MM.1S (cell line): Measurements from ENCODE around the gene BEST4.

ENCODE experiments used
- DNase-seq: peaks from one replicate; pipeline ENCODE4 v3.0.0-alpha.2; 2015
- H2AFZ ChIP-seq: fragments of 300-600 bp; sonication (generic); 2 replicates; pipeline ENCODE4 v1.6.0; 2016; ENCODE audit warnings: antibody characterized with exemption, low read length
- H3F3A ChIP-seq: fragments of 300-600 bp; sonication (generic); 2 replicates; pipeline ENCODE4 v1.6.1; 2016; ENCODE audit warnings: mild to moderate bottlenecking, antibody characterized with exemption, low read length, moderate library complexity, mixed read lengths; ENCODE audit not compliant: insufficient read depth
- H3K27ac ChIP-seq: fragments of 300-600 bp; sonication (generic); 2 replicates; pipeline ENCODE4 v1.5.1; 2016; ENCODE audit warnings: mild to moderate bottlenecking, low read length
- H3K27me3 ChIP-seq: fragments of 300-600 bp; sonication (generic); replicated peaks from 2 replicates; pipeline ENCODE4 v1.6.0; 2016; ENCODE audit warnings: low read length; ENCODE audit not compliant: insufficient read depth
- H3K36me3 ChIP-seq: fragments of 300-600 bp; sonication (generic); replicated peaks from 2 replicates; pipeline ENCODE4 v1.6.1; 2016; ENCODE audit warnings: mild to moderate bottlenecking, low read length, mixed read lengths; ENCODE audit not compliant: insufficient read depth
- H3K4me1 ChIP-seq: fragments of 300-600 bp; sonication (generic); 2 replicates; pipeline ENCODE4 v1.6.1; 2016; ENCODE audit warnings: low read length, mixed read lengths
- H3K4me2 ChIP-seq: fragments of 300-600 bp; sonication (generic); 2 replicates; pipeline ENCODE4 v1.6.0; 2016; ENCODE audit warnings: low read depth, low read length
- H3K4me3 ChIP-seq: fragments of 300-600 bp; sonication (generic); 2 replicates; pipeline ENCODE4 v1.5.1; 2016; ENCODE audit warnings: low read length, mixed read lengths
- H3K79me2 ChIP-seq: fragments of 300-600 bp; sonication (generic); 2 replicates; pipeline ENCODE4 v1.6.1; 2016; ENCODE audit warnings: mixed run types, low read length, mixed read lengths
- H3K9ac ChIP-seq: fragments of 300-600 bp; sonication (generic); 2 replicates; pipeline ENCODE4 v1.6.1; 2016; ENCODE audit warnings: low read length, mixed read lengths
- H3K9me2 ChIP-seq: fragments of 300-600 bp; sonication (generic); replicated peaks from 2 replicates; pipeline ENCODE4 v1.6.1; 2016; ENCODE audit warnings: mild to moderate bottlenecking, low read length, mixed read lengths; ENCODE audit not compliant: insufficient read depth
- H3K9me3 ChIP-seq: fragments of 300-600 bp; sonication (generic); replicated peaks from 2 replicates; pipeline ENCODE4 v1.6.1; 2016; ENCODE audit warnings: mild to moderate bottlenecking, low read length, mixed read lengths; ENCODE audit not compliant: insufficient read depth
- H4K20me1 ChIP-seq: fragments of 300-600 bp; sonication (generic); 2 replicates; pipeline ENCODE4 v1.6.1; 2016; ENCODE audit warnings: mild to moderate bottlenecking, low read length, moderate library complexity, mixed read lengths; ENCODE audit not compliant: insufficient read depth
- EZH2 ChIP-seq: fragments of 300-600 bp; sonication (generic); optimal IDR thresholded peaks from 2 replicates; pipeline ENCODE3; 2017; ENCODE audit warnings: low read depth, mild to moderate bottlenecking, antibody characterized with exemption, low read length, mixed read lengths
- EZH2phosphoT487 ChIP-seq: fragments of 300-600 bp; sonication (generic); IDR thresholded peaks from 2 replicates; pipeline ENCODE4 v1.6.1; 2018; ENCODE audit warnings: antibody characterized with exemption, low read length
- TF ChIP-seq, protein P1 (sequence below): fragments of 300-600 bp; sonication (generic); IDR thresholded peaks from 2 replicates; pipeline ENCODE4 v1.5.1; 2016; ENCODE audit warnings: antibody characterized with exemption, low read length, mixed read lengths

The BEST4 gene

DNA sequence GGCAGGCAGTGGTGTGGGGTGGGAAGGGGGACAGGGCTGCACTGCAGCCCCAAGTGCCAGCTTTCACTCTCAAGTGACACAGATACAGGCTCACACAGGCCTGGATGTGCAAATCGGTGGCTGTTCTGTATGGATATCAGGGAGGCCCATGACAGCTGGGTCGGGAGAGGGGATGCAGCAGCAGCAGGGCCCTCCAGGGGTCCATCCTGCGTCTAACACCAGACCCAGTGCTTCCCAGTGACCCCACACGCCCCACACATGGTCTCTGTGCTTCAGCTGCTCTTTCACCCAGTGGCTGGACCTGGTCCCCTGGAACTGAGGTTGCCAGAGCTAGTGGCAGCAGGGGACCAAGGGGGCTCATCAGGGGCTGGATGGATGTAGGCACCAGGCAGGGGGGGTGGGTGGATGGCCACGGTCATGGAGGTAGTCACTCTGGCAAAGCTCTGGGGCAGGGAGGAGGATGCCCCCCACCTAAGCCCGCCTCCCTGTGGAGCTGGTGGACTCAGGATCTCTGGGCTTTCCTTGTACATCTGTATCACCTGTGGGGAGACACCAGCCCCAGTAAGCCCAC is 34.2 kb upstream of the BEST4 start:
- H3K9me3 ChIP-seq, result no peaks in the 10 kb centered on the region
- no peak overlapping the region for H3K9ac ChIP-seq
- no peak overlapping the region for H3K4me2 ChIP-seq
- H4K20me1 ChIP-seq, result no peaks in the 10 kb centered on the region
- peaks cover 11% of the 10 kb centered on the region for H3F3A ChIP-seq
- H3K36me3 ChIP-seq, result no peaks in the 10 kb centered on the region
- no peaks in the 10 kb centered on the region for H3K79me2 ChIP-seq
- H3K4me3 ChIP-seq, result no peak overlapping the region
- H2AFZ ChIP-seq, result no peak overlapping the region
- no peaks in the 10 kb centered on the region for H3K4me1 ChIP-seq
- no peak overlapping the region for H3K27ac ChIP-seq
- H3K9me2 ChIP-seq, result no peaks in the 10 kb centered on the region
- TF ChIP-seq EZH2phosphoT487 (no peak), EZH2 (no peak)
- TF ChIP-seq, protein P1, sequence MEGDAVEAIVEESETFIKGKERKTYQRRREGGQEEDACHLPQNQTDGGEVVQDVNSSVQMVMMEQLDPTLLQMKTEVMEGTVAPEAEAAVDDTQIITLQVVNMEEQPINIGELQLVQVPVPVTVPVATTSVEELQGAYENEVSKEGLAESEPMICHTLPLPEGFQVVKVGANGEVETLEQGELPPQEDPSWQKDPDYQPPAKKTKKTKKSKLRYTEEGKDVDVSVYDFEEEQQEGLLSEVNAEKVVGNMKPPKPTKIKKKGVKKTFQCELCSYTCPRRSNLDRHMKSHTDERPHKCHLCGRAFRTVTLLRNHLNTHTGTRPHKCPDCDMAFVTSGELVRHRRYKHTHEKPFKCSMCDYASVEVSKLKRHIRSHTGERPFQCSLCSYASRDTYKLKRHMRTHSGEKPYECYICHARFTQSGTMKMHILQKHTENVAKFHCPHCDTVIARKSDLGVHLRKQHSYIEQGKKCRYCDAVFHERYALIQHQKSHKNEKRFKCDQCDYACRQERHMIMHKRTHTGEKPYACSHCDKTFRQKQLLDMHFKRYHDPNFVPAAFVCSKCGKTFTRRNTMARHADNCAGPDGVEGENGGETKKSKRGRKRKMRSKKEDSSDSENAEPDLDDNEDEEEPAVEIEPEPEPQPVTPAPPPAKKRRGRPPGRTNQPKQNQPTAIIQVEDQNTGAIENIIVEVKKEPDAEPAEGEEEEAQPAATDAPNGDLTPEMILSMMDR, result no peak
- H3K27me3 ChIP-seq, result peaks cover under 1% of the 10 kb centered on the region; the same call in 1 of the 2 replicates
- no peak for DNase-seq

DNA sequence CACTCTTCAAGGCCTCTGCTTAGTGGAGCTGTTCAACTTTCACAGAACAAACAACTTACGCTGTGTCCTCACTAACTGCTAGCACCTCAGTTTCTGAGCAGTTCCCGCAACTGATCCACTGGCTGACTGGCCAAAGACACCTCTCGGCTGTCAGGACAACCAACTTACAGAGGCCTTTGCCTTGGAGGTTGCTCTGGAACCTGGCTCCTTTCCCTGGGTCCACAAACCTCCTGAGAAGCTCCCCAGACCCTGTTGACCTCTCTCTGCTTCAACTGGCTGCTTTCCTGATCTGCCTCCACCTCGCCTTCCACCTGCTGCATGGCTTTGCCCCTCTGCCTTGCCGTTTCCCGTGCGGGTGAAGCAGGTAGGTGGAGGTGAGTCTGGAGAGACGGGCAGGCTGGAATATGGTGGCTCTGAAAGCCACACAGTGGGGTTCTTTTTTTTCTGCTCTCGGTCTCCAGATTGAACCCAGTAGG is 33.3 kb upstream of the BEST4 start:
- Histone ChIP-seq H3K9ac (no peak overlapping the region), H2AFZ (no peak overlapping the region), H3K9me2 (no peaks in the 10 kb centered on the region), H3K36me3 (no peaks in the 10 kb centered on the region), H3K4me3 (no peak overlapping the region), H3K4me2 (no peak overlapping the region), H3K4me1 (no peaks in the 10 kb centered on the region), H3K27me3 (peaks cover 5% of the 10 kb centered on the region; the same call in 1 of the 2 replicates), H3K79me2 (no peaks in the 10 kb centered on the region), H4K20me1 (no peaks in the 10 kb centered on the region), H3K9me3 (no peaks in the 10 kb centered on the region), H3K27ac (no peak overlapping the region), H3F3A (peaks cover 11% of the 10 kb centered on the region)
- no peak for DNase-seq
- TF ChIP-seq, protein P1, result no peak

DNA sequence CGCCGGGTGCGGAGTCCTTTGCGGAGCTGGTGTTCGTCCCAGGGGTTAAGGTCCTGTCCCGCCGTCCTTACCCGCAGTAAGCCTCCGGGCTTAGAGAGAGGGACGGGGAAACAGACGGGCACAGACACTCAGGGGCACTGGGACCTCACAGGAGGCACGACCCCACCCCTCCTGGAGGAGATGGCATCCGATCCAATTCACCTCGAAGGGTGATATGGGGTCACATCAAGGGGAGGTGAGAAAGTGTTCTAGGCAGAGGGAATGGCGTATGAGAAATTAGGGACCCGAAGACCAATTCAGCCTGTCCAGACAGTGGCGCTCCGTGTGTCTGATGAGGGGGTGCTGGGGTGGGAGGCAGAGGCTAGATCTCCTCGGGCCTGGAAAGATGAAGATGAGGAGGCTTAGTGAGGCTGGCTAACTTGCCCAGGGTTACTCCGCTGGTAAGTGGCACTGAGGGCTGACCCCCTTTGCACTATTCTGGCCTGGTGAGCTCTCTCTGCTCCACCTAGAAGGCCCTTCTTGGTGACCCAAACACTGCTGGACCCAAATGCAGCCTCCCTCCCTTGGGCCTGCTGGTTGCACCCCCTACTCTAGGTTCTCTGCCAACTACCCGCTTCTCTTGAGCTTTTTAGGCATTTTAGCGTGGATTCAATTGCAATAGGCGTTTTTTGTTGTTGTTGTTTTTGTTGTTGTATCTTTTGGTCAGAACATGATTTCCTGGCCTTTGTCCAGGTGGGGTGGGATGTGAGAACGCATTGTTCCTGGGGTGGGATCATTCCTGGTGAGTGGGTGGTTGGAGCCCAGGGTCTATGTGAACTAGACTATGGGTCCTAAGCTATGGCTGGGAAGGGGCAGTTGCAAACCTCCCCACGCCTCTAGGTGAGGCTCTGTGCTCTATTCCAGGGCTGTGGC is 32.6 kb upstream of the BEST4 start:
- peak overlapping the region; percentile 92 for H2AFZ ChIP-seq
- peaks cover 11% of the 10 kb centered on the region for H3F3A ChIP-seq
- peaks cover 5% of the 10 kb centered on the region; the same call in 1 of the 2 replicates for H3K27me3 ChIP-seq
- peak overlapping the region; percentile 86 for H3K9ac ChIP-seq
- no peaks in the 10 kb centered on the region for H3K9me2 ChIP-seq
- no peak for TF ChIP-seq EZH2
- TF ChIP-seq, protein P1, result no peak
- no peak for TF ChIP-seq EZH2phosphoT487
- no peak for DNase-seq
- H3K9me3 ChIP-seq, result no peaks in the 10 kb centered on the region
- no peaks in the 10 kb centered on the region for H3K36me3 ChIP-seq
- H3K4me3 ChIP-seq, result peak overlapping the region; percentile 57
- H3K79me2 ChIP-seq, result no peaks in the 10 kb centered on the region
- peak overlapping the region; percentile 98 for H3K4me2 ChIP-seq
- no peaks in the 10 kb centered on the region for H4K20me1 ChIP-seq
- H3K4me1 ChIP-seq, result no peaks in the 10 kb centered on the region
- peak overlapping the region; percentile 78; the same call in 1 of the 2 replicates for H3K27ac ChIP-seq
